ENCODE data around the gene ARHGEF12. TPM values are rescaled to one million over a fixed set of nuclear protein-coding genes. Genes with fewer than 3 reads are reported as not detected.

Gene ARHGEF12
- polyA plus RNA-seq, 3 donors, result 13.9 to 27.7 (median 20.7) TPM

GRCh38 chr11:120376547-120377182 is 40.5 kb downstream of the ARHGEF12 start:
- WGBS, 3 donors, result 73 to 84% (median 81%) methylated on average over 6 of the region's 6 CpGs
- no peak overlapping the region for H3K27ac ChIP-seq (ENCODE audit: low read depth, low read length)

GRCh38 chr11:120378474-120378873 is 42.3 kb downstream of the ARHGEF12 start:
- no peak overlapping the region for H3K27ac ChIP-seq (ENCODE audit: low read depth, low read length)
- 79 to 96% (median 83%) methylated on average over 3 of the region's 3 CpGs for WGBS, 3 donors

- H3K27ac ChIP-seq (ENCODE audit: low read depth, low read length), result no peak overlapping the region
- WGBS, 3 donors, result 86 to 89% (median 87%) methylated on average over 7 of the region's 7 CpGs
These were observed 45.2 kb downstream of the ARHGEF12 start for GRCh38 chr11:120381401-120381800.

- no peak overlapping the region for H3K27ac ChIP-seq (ENCODE audit: low read depth, low read length)
- WGBS, 3 donors, result 89 to 94% (median 92%) methylated on average over 4 of the region's 4 CpGs
These were observed 47.4 kb downstream of the ARHGEF12 start for GRCh38 chr11:120383518-120384155.

GRCh38 chr11:120384476-120384875 is 48.3 kb downstream of the ARHGEF12 start:
- 85 to 94% (median 88%) methylated on average over 1 of the region's 1 CpG for WGBS, 3 donors
- no peak overlapping the region for H3K27ac ChIP-seq (ENCODE audit: low read depth, low read length)

- H3K27ac ChIP-seq (ENCODE audit: low read depth, low read length), result no peak overlapping the region
- 68 to 86% (median 72%) methylated on average over 5 of the region's 5 CpGs for WGBS, 3 donors
These were observed 48.9 kb downstream of the ARHGEF12 start for GRCh38 chr11:120385110-120385509.

- H3K27ac ChIP-seq (ENCODE audit: low read depth, low read length), result no peak overlapping the region
- WGBS, 3 donors, result 53 to 65% (median 62%) methylated on average over 2 of the region's 2 CpGs
These were observed 49.4 kb downstream of the ARHGEF12 start for GRCh38 chr11:120385655-120386054.

GRCh38 chr11:120386318-120386717 is 50.1 kb downstream of the ARHGEF12 start:
- no peak overlapping the region for H3K27ac ChIP-seq (ENCODE audit: low read depth, low read length)
- WGBS, 3 donors, result 85 to 100% (median 85%) methylated on average over 1 of the region's 1 CpG

- no peak overlapping the region for H3K27ac ChIP-seq (ENCODE audit: low read depth, low read length)
- WGBS, 3 donors, result 51 to 74% (median 74%) methylated on average over 2 of the region's 2 CpGs
These were observed 50.7 kb downstream of the ARHGEF12 start for GRCh38 chr11:120386774-120387371.

- no peak overlapping the region for H3K27ac ChIP-seq (ENCODE audit: low read depth, low read length)
These were observed 52.0 kb downstream of the ARHGEF12 start for GRCh38 chr11:120388261-120388660.

- WGBS, 3 donors, result 71 to 87% (median 76%) methylated on average over 5 of the region's 5 CpGs
- no peak overlapping the region for H3K27ac ChIP-seq (ENCODE audit: low read depth, low read length)
These were observed 53.7 kb downstream of the ARHGEF12 start for GRCh38 chr11:120389693-120390584.

GRCh38 chr11:120390585-120390922 is 54.3 kb downstream of the ARHGEF12 start:
- no peak overlapping the region for H3K27ac ChIP-seq (ENCODE audit: low read depth, low read length)
- 77 to 88% (median 81%) methylated on average over 1 of the region's 1 CpG for WGBS, 3 donors

GRCh38 chr11:120391292-120391691 is 55.1 kb downstream of the ARHGEF12 start:
- no peak overlapping the region for H3K27ac ChIP-seq (ENCODE audit: low read depth, low read length)

GRCh38 chr11:120391854-120392253 is 55.6 kb downstream of the ARHGEF12 start:
- H3K27ac ChIP-seq (ENCODE audit: low read depth, low read length), result no peak overlapping the region
- 87 to 91% (median 91%) methylated on average over 1 of the region's 1 CpG for WGBS, 3 donors

GRCh38 chr11:120392314-120392713 is 56.1 kb downstream of the ARHGEF12 start:
- 63 to 66% (median 64%) methylated on average over 6 of the region's 6 CpGs for WGBS, 3 donors
- H3K27ac ChIP-seq (ENCODE audit: low read depth, low read length), result no peak overlapping the region

GRCh38 chr11:120392793-120393192 is 56.6 kb downstream of the ARHGEF12 start:
- no peak overlapping the region for H3K27ac ChIP-seq (ENCODE audit: low read depth, low read length)
- 89 to 95% (median 92%) methylated on average over 2 of the region's 2 CpGs for WGBS, 3 donors

GRCh38 chr11:120394119-120394518 is 57.9 kb downstream of the ARHGEF12 start:
- H3K27ac ChIP-seq (ENCODE audit: low read depth, low read length), result no peak overlapping the region
- WGBS, 3 donors, result 94 to 99% (median 97%) methylated on average over 2 of the region's 2 CpGs

GRCh38 chr11:120395778-120396177 is 59.6 kb downstream of the ARHGEF12 start:
- 61 to 96% (median 93%) methylated on average over 3 of the region's 3 CpGs for WGBS, 3 donors

GRCh38 chr11:120398132-120398531 is 61.9 kb downstream of the ARHGEF12 start:
- H3K27ac ChIP-seq (ENCODE audit: low read depth, low read length), result no peak overlapping the region
- WGBS, 3 donors, result 58 to 79% (median 70%) methylated on average over 2 of the region's 2 CpGs

More at GRCh38 chr11:120395778-120396177, 59.6 kb downstream of the ARHGEF12 start:
- H3K27ac ChIP-seq (ENCODE audit: low read depth, low read length), result no peak overlapping the region

Data from adipose tissue (tissue), 3 donors.